Uterus (tissue), 4 donors: ENCODE data around the gene CTIF. TPM values are rescaled to one million over a fixed set of nuclear protein-coding genes. Genes with fewer than 3 reads are reported as not detected.

Experiments
- DNase-seq, 2 donors: peaks; one replicate each; pipeline ENCODE4 v3.0.0-alpha.2; 2019 to 2020
- H3K27ac ChIP-seq, 2 donors: fragments of 200-600 bp; sonication (generic); 1 replicate in 1 of 2; 2 replicates in 1 of 2; pipeline ENCODE4 v1.5.1; 2016 to 2018
- H3K27me3 ChIP-seq, 2 donors: fragments of 200-600 bp; sonication (generic); one replicate each; pipeline ENCODE4 v1.5.1; 2018 to 2019; ENCODE audit warnings: control low read depth in 1 of 2
- H3K36me3 ChIP-seq, 2 donors: fragments of 200-600 bp; sonication (generic); one replicate each; pipeline ENCODE4 v1.5.1; 2019; ENCODE audit warnings: control low read depth in 1 of 2
- H3K4me1 ChIP-seq, 2 donors: fragments of 200-600 bp; sonication (generic); one replicate each; pipeline ENCODE4 v1.5.1; 2018 to 2019; ENCODE audit warnings: control low read depth in 1 of 2
- H3K4me3 ChIP-seq, 2 donors: fragments of 200-600 bp; sonication (generic); 1 replicate in 1 of 2; 2 replicates in 1 of 2; pipeline ENCODE4 v1.5.1; 2018 to 2019; ENCODE audit warnings: mild to moderate bottlenecking in 1 of 2
- H3K9me3 ChIP-seq, 2 donors: fragments of 200-600 bp; sonication (generic); one replicate each; pipeline ENCODE4 v1.5.1; 2019; ENCODE audit warnings: control low read depth in 1 of 2
- CTCF ChIP-seq, 4 experiments: fragments of 200-600 bp in 2 of 4; fragments of 450-650 bp in 2 of 4; sonication (generic) in 2 of 4; IDR thresholded peaks; one replicate each; pipeline ENCODE4 v1.5.1; 2016 to 2019; ENCODE audit warnings: antibody characterized with exemption in 4 of 4, mild to moderate bottlenecking in 2 of 4, moderate library complexity in 1 of 4
- POLR2A ChIP-seq, 2 donors: fragments of 450-650 bp; IDR thresholded peaks; one replicate each; pipeline ENCODE4 v1.6.1; 2016; ENCODE audit warnings: antibody characterized with exemption in 2 of 2, mild to moderate bottlenecking in 1 of 2, moderate library complexity in 1 of 2
- intact Hi-C: fragments of 100-400 bp; cut with DNase I; formaldehyde crosslinking; loops from one replicate; pipeline ENCODE4 v1.15.1; 2023; ENCODE audit warnings: low total_unique reads
- microRNA-seq: library from miRNA; unstranded; fragments of <30 nt; microRNA quantifications from one replicate; pipeline ENCODE4, GENCODE V29; 2016; ENCODE audit warnings: borderline microRNAs expressed, borderline replicate concordance
- small RNA-seq: library from RNA; depleted of rRNA; stranded (forward); fragments of <200 nt; gene quantifications from one replicate; pipeline ENCODE3, GENCODE V24; 2016
- total RNA-seq, 4 donors: library from RNA; depleted of rRNA in 3 of 4; stranded (reverse); fragments of >200 nt in 3 of 4; gene quantifications; one replicate each; pipeline versions ENCODE4 v1.1.0 to v1.2.4, GENCODE V29; 2014 to 2023
- donor health status: DM: yes; HTN: yes; CAD: no.

The CTIF gene
- total RNA-seq, 4 donors from 2014 or later, result 11.3 to 94.3 (median 48.0) TPM

- Histone ChIP-seq H3K27ac (no peak overlapping the region), H3K4me3 (no peak overlapping the region), H3K4me1 (peaks cover 0 to 10% of the 10 kb centered on the region in 2 donors), H3K36me3 (no peaks in the 10 kb centered on the region), H3K9me3 (no peaks in the 10 kb centered on the region), H3K27me3 (no peaks in the 10 kb centered on the region)
- no peak for DNase-seq
- intact Hi-C loops, result no loop called here
- TF ChIP-seq POLR2A (IDR thresholded peaks at IDR 0.05) (no peak), CTCF (IDR thresholded peaks at IDR 0.05) (no peak)
These were observed 366.1 kb downstream of the CTIF start for GRCh38 chr18:48904847-48905394.

- Histone ChIP-seq H3K27me3 (no peaks in the 10 kb centered on the region), H3K9me3 (no peaks in the 10 kb centered on the region), H3K27ac (no peak overlapping the region), H3K4me1 (peaks cover 0 to 10% of the 10 kb centered on the region in 2 donors), H3K36me3 (no peaks in the 10 kb centered on the region), H3K4me3 (no peak overlapping the region)
- no peak for TF ChIP-seq POLR2A (IDR thresholded peaks at IDR 0.05)
- TF ChIP-seq CTCF (IDR thresholded peaks at IDR 0.05), result no peak
- intact Hi-C loops, result no loop called here
- DNase-seq, result no peak
These were observed 366.7 kb downstream of the CTIF start for GRCh38 chr18:48905513-48905912.

GRCh38 chr18:48908916-48909315 lies 370.1 kb downstream of the CTIF start:
- no peak overlapping the region for H3K27ac ChIP-seq
- intact Hi-C loops, result no loop called here
- TF ChIP-seq CTCF (IDR thresholded peaks at IDR 0.05) (no peak), POLR2A (IDR thresholded peaks at IDR 0.05) (no peak)
- no peaks in the 10 kb centered on the region for H3K4me1 ChIP-seq
- no peak overlapping the region for H3K4me3 ChIP-seq
- DNase-seq, result no peak
- H3K27me3 ChIP-seq, result no peaks in the 10 kb centered on the region
- no peaks in the 10 kb centered on the region for H3K36me3 ChIP-seq
- no peaks in the 10 kb centered on the region for H3K9me3 ChIP-seq

GRCh38 chr18:48909721-48910120 lies 370.9 kb downstream of the CTIF start:
- Histone ChIP-seq H3K4me3 (no peak overlapping the region), H3K27me3 (no peaks in the 10 kb centered on the region), H3K36me3 (no peaks in the 10 kb centered on the region), H3K9me3 (no peaks in the 10 kb centered on the region), H3K4me1 (no peaks in the 10 kb centered on the region), H3K27ac (no peak overlapping the region)
- intact Hi-C loops, result no loop called here
- no peak for DNase-seq
- TF ChIP-seq POLR2A (IDR thresholded peaks at IDR 0.05), result no peak
- no peak for TF ChIP-seq CTCF (IDR thresholded peaks at IDR 0.05)

- Histone ChIP-seq H3K4me3 (no peak overlapping the region), H3K27ac (no peak overlapping the region), H3K36me3 (no peaks in the 10 kb centered on the region), H3K27me3 (no peaks in the 10 kb centered on the region), H3K9me3 (no peaks in the 10 kb centered on the region), H3K4me1 (no peaks in the 10 kb centered on the region)
- no peak for DNase-seq
- intact Hi-C loops, result no loop called here
- no peak for TF ChIP-seq POLR2A (IDR thresholded peaks at IDR 0.05)
- no peak for TF ChIP-seq CTCF (IDR thresholded peaks at IDR 0.05)
These were observed 372.2 kb downstream of the CTIF start for GRCh38 chr18:48910972-48911545.

Small RNAs within 50 kb of the gene (microRNA-seq; reads per million reads assigned to microRNA genes)
- not detected for gene MIR4743

Small RNAs within 50 kb of the gene (small RNA-seq; reads per million reads assigned to genes)
- gene MIR4743, result not detected

Other genes starting within 250 kb of the CTIF start
- gene ZBTB7C, start 129.6 kb upstream of the CTIF start, total RNA-seq, result 10 to 100 TPM in 2 of 4 donors, 1 to 10 TPM in 2; 1.0 to 11.2 (median 7.9) TPM